Smooth muscle cell of the brain vasculature (primary cell): ENCODE measurements around the gene CHCHD1.
"Not testable (repeated sequence)": the region's sequence is repeated elsewhere in the genome, so short reads cannot be mapped to it uniquely, and the experiment has no call there.

Source experiments
- DNase-seq: peaks from one replicate; pipeline ENCODE4 v3.0.0-alpha.2; 2012; ENCODE audit warnings: low read depth, low spot score

CHCHD1 gene

GRCh38 chr10:73768881-73769280 is 13.0 kb upstream of the CHCHD1 start:
- DNase-seq, result no peak

DNA sequence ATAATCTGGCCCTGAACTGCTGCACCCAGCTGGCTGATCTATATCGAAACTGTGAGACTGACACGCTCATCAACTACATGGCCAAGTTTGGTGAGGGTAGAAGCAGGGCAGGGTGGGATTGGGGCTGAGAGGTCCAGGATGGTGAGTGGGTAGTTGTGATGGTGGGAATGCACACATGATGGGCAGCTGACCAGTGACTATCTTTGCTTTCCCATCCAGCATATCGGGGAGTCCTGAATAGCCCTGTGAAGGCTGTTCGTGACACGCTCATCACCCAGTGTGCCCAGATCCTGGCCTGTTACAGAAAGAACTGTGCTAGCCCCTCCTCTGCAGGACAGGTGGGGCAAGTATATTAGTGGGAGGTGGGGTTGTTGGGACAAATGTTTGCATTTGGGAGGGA is 12.5 kb upstream of the CHCHD1 start:
- DNase-seq, result no peak

DNA sequence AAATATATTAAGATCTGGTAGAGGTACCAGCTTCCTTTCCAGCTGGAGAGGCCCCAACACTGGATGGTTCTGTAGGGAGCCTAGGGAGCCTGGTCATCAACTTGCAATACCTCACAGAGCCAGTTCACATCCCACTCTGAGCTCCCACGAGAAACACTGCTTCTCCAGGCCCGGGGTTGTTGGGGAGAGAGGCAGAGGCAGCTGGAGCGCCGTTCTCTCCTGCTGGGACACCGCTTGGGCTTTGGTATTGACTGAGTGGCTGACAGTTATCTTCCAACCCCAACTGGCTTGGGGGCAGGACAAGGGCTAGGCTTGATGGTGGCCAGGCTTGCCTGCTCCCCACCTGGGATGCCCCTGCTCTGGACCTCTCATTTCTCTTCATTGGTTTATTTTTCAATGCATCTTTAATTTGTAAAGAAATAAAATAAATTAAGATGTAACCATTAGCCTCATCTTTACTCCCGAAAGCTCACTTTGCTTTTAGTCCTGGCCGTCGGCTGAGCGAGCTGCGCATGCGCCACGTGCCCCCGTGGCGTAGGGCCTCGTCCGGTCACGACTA is 10.0 kb upstream of the CHCHD1 start:
- peak; percentile 55 for DNase-seq

DNA sequence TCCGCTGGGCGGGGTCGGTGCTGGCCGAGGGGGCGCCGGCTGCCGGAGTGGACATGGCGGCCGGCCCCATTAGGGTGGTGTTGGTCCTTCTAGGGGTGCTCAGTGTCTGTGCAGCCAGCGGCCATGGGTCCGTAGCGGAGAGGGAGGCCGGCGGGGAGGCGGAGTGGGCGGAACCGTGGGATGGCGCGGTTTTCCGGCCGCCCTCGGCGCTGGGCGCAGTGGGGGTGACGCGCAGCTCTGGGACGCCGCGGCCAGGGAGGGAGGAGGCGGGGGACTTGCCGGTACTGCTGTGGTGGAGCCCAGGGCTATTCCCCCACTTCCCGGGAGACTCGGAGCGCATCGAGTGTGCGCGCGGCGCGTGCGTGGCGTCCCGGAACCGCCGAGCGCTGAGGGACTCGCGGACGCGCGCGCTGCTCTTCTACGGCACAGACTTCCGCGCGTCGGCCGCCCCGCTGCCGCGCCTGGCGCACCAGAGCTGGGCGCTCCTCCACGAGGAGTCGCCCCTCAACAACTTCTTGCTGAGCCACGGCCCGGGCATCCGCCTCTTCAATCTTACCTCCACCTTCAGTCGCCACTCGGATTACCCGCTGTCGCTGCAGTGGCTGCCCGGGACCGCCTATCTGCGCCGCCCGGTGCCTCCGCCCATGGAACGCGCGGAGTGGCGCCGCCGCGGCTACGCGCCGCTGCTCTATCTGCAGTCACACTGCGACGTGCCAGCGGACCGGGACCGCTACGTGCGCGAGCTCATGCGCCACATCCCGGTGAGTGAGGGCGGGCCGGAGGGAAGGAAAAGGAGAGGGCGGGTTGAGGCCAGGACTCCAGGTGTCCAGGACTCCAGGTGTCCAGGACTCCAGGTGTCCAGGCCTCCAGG is 9.3 kb upstream of the CHCHD1 start:
- peak; percentile 40 for DNase-seq

- no peak for DNase-seq
These were observed 8.5 kb upstream of the CHCHD1 start for GRCh38 chr10:73773152-73773879.

GRCh38 chr10:73774637-73775036 is 7.2 kb upstream of the CHCHD1 start:
- no peak for DNase-seq

DNA sequence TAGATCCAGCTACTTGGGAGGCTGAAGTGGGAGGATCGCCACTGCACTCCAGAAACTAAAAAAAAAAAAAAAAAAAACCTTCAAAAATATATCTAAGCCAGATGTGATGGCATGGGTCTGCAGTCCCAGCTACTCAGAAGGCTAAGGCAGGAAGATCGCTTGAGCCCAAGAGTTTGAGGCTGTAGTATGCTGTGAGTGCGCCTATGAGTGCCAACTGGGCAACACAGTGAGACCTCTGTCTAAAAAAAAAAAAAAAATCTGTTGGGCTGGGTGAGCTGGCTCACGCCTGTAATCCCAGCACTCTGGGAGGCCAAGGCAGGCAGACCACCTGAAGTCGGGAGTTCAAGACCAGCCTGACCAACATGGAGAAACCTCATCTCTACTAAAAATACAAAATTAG is 2.8 kb upstream of the CHCHD1 start:
- no peak for DNase-seq

GRCh38 chr10:73779539-73780197 is 2.2 kb upstream of the CHCHD1 start:
- no peak for DNase-seq

DNA sequence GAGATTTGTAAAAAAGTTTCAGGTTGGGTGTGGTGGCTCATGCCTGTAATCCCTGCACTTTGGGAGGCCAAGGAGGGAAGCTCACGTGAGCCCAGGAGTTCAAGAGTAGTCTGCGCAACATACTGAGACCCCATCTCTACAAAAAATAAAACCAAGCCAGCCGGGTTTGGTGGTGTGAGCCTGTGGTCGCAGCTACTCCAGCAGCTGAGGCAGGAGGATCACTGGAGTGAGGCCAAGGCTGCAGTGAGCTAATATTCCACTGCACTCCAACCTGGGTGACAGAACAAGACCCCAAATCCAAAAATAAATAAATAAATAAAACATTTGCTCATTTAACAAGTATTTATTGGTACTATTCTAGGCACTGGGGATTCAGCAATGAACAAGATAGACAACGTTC is 1.5 kb upstream of the CHCHD1 start:
- no peak for DNase-seq

- no peak for DNase-seq
These were observed 882 bp upstream of the CHCHD1 start for GRCh38 chr10:73780966-73781365.

DNA sequence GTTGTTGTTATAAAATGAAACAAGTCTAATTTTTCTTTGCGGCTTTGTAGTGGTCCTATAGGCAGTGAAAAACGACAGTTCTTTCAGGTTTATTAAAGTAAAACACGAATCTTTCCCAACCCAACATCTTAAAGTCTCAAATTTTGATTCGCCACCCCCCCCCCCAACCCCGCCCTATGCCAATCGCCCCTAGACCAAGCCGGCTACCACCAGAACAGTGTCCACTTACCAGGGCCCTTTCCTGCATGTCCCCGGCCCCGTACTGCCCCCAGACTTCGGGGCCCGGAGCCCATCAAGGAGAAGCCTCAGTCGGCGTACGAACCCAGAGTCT is 335 bp upstream of the CHCHD1 start:
- no peak for DNase-seq

GRCh38 chr10:73782749-73783085 is 869 bp downstream of the CHCHD1 start:
- no peak for DNase-seq

DNA sequence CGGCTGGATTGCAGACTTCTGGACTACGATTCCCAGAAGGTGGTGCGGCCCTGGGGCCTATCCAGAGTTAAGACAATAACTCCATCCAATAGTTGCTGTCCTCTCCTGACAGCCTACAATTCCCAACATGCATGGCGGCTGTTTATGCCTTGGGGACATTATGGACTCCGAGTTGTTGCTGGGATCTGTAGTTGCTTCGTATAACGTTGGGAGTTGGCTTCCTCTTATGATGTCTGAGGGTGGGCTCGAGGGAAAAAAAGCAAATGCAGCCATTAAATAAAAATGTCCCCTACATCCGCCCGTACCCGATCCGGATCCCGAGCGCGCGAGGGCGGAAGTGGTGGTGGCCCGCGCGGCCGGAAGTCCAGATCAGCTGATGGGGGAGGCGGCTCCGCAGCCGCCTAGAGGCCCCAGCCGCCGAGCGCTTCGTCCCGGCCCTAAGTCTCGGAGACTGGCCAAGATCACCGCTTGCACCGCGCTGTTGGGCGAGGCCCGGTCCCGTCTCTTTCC is 3.4 kb downstream of the CHCHD1 start, which contains the start of gene ZSWIM8:
Gene ZSWIM8, plus strand, starts transcription at position 396 of the 510 bp plus-strand sequence. CDS start 273 bp downstream, outside the sequence.
- DNase-seq, result peak; percentile 92

GRCh38 chr10:73785721-73786511 is 4.1 kb downstream of the CHCHD1 start:
- no peak for DNase-seq

GRCh38 chr10:73786512-73786885 is 4.7 kb downstream of the CHCHD1 start:
- no peak for DNase-seq

- not testable (repeated sequence) for DNase-seq
These were observed 5.4 kb downstream of the CHCHD1 start for GRCh38 chr10:73787031-73787800.

DNA sequence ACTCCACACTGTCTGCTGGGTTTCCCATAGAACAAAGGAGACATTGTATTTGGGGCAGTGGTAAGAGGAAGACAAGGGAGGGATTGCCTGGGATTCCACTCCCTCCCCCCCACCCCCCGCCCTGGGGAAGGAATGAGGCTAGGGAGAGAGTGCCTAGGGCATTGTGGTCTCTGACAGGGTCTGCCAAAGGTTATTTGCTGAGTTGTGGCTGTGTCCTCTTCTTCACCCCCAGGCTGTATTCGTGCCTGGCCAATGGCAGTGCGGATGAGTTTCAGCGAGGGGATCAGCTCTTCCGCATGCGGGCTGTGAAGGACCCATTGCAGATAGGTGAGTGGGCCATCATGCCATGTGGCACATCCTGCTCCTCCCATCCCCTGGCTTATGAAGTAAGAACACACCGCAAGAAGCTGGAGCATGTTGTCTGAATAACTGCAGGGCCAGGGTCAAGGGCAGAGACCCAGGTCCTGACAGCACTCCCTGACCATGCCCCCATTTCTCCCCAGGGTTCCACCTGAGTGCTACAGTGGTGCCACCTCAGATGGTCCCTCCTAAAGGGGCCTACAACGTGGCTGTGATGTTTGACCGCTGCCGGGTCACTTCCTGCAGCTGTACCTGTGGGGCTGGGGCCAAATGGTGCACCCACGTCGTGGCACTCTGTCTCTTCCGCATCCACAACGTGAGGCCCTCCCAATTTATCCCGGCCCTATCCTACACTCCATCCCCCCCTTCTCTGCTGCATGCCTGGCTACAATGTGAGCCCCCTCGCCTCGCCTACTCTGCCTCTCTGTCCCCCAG is 7.2 kb downstream of the CHCHD1 start:
- DNase-seq, result no peak

DNA sequence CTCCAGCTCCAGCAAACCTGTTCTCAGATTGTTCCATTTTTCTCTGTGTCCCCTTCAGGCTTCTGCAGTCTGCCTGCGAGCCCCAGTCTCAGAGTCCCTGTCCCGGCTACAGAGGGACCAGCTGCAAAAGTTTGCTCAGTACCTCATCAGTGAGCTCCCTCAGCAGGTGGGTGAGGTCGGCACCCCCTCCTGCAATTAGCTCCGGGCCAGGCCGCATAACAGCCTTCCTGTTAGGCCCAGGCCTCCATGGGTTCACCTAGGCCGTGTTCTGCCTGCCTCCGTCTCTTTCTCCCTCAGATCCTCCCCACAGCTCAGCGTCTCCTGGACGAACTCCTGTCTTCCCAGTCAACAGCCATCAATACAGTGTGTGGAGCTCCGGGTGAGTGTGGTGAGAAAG is 7.8 kb downstream of the CHCHD1 start:
- no peak for DNase-seq

DNA sequence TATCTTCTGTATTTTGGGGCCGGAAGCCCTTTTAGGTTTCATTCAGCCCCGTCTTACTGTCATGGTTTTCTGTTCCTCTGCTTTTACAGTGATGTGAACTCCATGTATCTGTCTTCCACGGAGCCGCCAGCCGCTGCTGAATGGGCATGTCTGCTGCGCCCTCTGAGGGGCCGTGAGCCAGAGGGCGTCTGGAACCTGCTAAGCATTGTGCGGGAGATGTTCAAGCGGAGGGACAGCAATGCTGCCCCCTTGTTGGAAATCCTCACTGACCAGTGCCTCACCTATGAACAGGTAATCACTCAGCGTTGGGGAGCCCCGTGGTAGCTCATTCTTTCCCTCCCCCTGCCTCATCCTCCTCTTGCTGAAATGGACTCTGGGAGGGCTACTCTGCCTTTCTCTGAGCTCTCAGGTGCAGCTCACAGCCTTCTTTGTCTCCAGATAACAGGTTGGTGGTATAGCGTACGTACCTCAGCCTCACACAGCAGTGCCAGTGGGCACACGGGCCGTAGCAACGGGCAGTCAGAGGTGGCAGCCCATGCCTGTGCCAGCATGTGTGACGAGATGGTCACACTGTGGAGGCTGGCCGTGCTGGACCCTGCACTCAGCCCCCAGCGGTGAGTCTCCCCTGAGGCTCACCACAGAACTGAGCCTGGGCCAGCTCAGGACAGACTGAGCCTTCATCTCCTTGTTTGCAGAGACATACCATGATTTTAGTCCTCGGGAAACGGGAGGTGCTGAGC is 9.2 kb downstream of the CHCHD1 start:
- DNase-seq, result no peak
